Measurements from ENCODE around the gene ITGB3. TPM values are rescaled to one million over a fixed set of nuclear protein-coding genes. Genes with fewer than 3 reads are reported as not detected.

The ITGB3 gene
- total and polyA plus RNA-seq, 2 of the 4 experiments (the other 2 are of a cell fraction): 9.8 to 17.6 TPM

- no peak overlapping the region for H3K4me3 ChIP-seq (ENCODE audit: insufficient read depth, low read depth, low read length)
- CTCF ChIA-PET: interaction anchor here (2.0 kb wide), 1 partner anchor 16 kb away, joined by 4 read pairs; no protein-coding TSS in a partner anchor
- POLR2A ChIA-PET (ENCODE audit: unreplicated experiment): no interaction called here
- peak overlapping the region; percentile 5; the same call in 1 of the 2 replicates for H3K4me2 ChIP-seq (ENCODE audit: low read depth, low read length)
- peak overlapping the region; percentile 97 for H3K4ac ChIP-seq (ENCODE audit: low read depth, low read length)
- BruUV-seq (replicated peaks): no TSS peak
- H3K9ac ChIP-seq (ENCODE audit: low read depth, low read length): peak overlapping the region; percentile 30
- peak overlapping the region; percentile 6 for H2AFZ ChIP-seq (replicated peaks; ENCODE audit: low read length, poor library complexity)
- no peaks in the 10 kb centered on the region for H3K27me3 ChIP-seq (ENCODE audit: control insufficient read depth, insufficient read depth, low read length)
- H3K9me1 ChIP-seq (ENCODE audit: insufficient read depth, low read length): peaks cover 58% of the 10 kb centered on the region
- H4K20me1 ChIP-seq (ENCODE audit: insufficient read depth, low read length): peaks cover 6% of the 10 kb centered on the region; the same call in 1 of the 2 replicates
- no peaks in the 10 kb centered on the region for H3K36me3 ChIP-seq (ENCODE audit: control insufficient read depth, insufficient read depth, low read length)
- peak overlapping the region; percentile 86 for H3K27ac ChIP-seq (ENCODE audit: insufficient read depth, low read length)
- H2AK9ac ChIP-seq (replicated peaks; ENCODE audit: low read depth, low read length, poor library complexity): peak overlapping the region; percentile 82
- H4K8ac ChIP-seq (ENCODE audit: low read depth in 2 of 2, low read length in 2 of 2): peak overlapping the region; percentile 77 to 90
- H4K5ac ChIP-seq (ENCODE audit: low read depth, low read length): peak overlapping the region; percentile 95
- peak overlapping the region; percentile 95 for H2BK120ac ChIP-seq (ENCODE audit: low read depth, low read length)
- peak overlapping the region; percentile 84 for H2BK15ac ChIP-seq (ENCODE audit: low read depth, low read length)
- H2AK5ac ChIP-seq (ENCODE audit: low read depth, low read length): peak overlapping the region; percentile 97
- ATAC-seq (ENCODE audit: low read depth) (no peak), DNase-seq (no peak)
- H3K18ac ChIP-seq (ENCODE audit: low read depth, low read length): peak overlapping the region; percentile 79
- TF ChIP-seq NFE2L2 (IDR thresholded peaks at IDR 0.05; ENCODE audit: low read depth, low read length) (no peak), RFX5 (IDR thresholded peaks at IDR 0.05; ENCODE audit: low read depth, low read length) (no peak), CHD1 (IDR thresholded peaks at IDR 0.05; ENCODE audit: low read depth, low read length) (no peak), RCOR1 (IDR thresholded peaks at IDR 0.05; ENCODE audit: insufficient replicate concordance, low read length) (no peak), RAD21 (IDR thresholded peaks at IDR 0.05; ENCODE audit: low read length) (no peak), CEBPB (IDR thresholded peaks at IDR 0.05; ENCODE audit: low read depth, low read length) (no peak), FOS (IDR thresholded peaks at IDR 0.05; ENCODE audit: low read depth, low read length) (no peak), SMC3 (IDR thresholded peaks at IDR 0.05; ENCODE audit: low read depth, low read length) (no peak), MXI1 (IDR thresholded peaks at IDR 0.05; ENCODE audit: borderline replicate concordance, low read depth, low read length) (no peak), POLR2A (IDR thresholded peaks at IDR 0.05; ENCODE audit: low read depth, low read length) (no peak), MAZ (IDR thresholded peaks at IDR 0.05; ENCODE audit: borderline replicate concordance, low read depth, low read length) (no peak)
- TF ChIP-seq, protein P1, sequence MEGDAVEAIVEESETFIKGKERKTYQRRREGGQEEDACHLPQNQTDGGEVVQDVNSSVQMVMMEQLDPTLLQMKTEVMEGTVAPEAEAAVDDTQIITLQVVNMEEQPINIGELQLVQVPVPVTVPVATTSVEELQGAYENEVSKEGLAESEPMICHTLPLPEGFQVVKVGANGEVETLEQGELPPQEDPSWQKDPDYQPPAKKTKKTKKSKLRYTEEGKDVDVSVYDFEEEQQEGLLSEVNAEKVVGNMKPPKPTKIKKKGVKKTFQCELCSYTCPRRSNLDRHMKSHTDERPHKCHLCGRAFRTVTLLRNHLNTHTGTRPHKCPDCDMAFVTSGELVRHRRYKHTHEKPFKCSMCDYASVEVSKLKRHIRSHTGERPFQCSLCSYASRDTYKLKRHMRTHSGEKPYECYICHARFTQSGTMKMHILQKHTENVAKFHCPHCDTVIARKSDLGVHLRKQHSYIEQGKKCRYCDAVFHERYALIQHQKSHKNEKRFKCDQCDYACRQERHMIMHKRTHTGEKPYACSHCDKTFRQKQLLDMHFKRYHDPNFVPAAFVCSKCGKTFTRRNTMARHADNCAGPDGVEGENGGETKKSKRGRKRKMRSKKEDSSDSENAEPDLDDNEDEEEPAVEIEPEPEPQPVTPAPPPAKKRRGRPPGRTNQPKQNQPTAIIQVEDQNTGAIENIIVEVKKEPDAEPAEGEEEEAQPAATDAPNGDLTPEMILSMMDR (conservative IDR thresholded peaks at IDR 0.05; ENCODE audit: low read depth, low read length): no peak
- TF ChIP-seq, protein P2, sequence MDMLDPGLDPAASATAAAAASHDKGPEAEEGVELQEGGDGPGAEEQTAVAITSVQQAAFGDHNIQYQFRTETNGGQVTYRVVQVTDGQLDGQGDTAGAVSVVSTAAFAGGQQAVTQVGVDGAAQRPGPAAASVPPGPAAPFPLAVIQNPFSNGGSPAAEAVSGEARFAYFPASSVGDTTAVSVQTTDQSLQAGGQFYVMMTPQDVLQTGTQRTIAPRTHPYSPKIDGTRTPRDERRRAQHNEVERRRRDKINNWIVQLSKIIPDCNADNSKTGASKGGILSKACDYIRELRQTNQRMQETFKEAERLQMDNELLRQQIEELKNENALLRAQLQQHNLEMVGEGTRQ (IDR thresholded peaks at IDR 0.05; ENCODE audit: low read depth, low read length): no peak
- TF ChIP-seq, protein P3, sequence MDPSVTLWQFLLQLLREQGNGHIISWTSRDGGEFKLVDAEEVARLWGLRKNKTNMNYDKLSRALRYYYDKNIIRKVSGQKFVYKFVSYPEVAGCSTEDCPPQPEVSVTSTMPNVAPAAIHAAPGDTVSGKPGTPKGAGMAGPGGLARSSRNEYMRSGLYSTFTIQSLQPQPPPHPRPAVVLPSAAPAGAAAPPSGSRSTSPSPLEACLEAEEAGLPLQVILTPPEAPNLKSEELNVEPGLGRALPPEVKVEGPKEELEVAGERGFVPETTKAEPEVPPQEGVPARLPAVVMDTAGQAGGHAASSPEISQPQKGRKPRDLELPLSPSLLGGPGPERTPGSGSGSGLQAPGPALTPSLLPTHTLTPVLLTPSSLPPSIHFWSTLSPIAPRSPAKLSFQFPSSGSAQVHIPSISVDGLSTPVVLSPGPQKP (IDR thresholded peaks at IDR 0.05; ENCODE audit: borderline replicate concordance, low read depth, low read length): no peak
- H4K91ac ChIP-seq (ENCODE audit: insufficient read depth, low read depth, low read length): peak overlapping the region; percentile 94
- intact Hi-C loops (cut with micrococcal nuclease): no loop called here
- peak overlapping the region; percentile 90 for H3K56ac ChIP-seq (ENCODE audit: extremely low read depth, insufficient read depth, low read length)
- in situ Hi-C loops (cut with MboI; ENCODE audit: low sequenced_read_pairs): no loop called here
- peaks cover 54% of the 10 kb centered on the region for H3K4me1 ChIP-seq (ENCODE audit: control insufficient read depth, insufficient read depth, low read length)
- peaks cover 8 to 61% of the 10 kb centered on the region in 2 experiments; a peak in 3 of 4 replicates for H3K79me1 ChIP-seq (ENCODE audit: low read depth in 1 of 2, low read length in 2 of 2)
- 100% methylated on average over 2 of the region's 3 CpGs; no CpG with 5 or more reads in 1 of the 2 experiments for WGBS, 2 experiments (ENCODE audit: extremely low coverage in 2 of 2, insufficient read length in 1 of 2)
- H3K14ac ChIP-seq (replicated peaks; ENCODE audit: low read depth, low read length): peak overlapping the region; percentile 89
- H3K23ac ChIP-seq (ENCODE audit: low read depth, low read length): peak overlapping the region; percentile 84
- H3K9me3 ChIP-seq (ENCODE audit: control insufficient read depth, insufficient read depth, low read length): no peaks in the 10 kb centered on the region
- peak overlapping the region; percentile 93 for H2BK5ac ChIP-seq (ENCODE audit: low read depth, low read length, poor library complexity, severe bottlenecking)
- dilution Hi-C loops (cut with HindIII; ENCODE audit: low sequenced_read_pairs, unreplicated experiment): no loop called here
- peak overlapping the region; percentile 97 for H2BK20ac ChIP-seq (ENCODE audit: low read depth, low read length)
These were observed 22.8 kb downstream of the ITGB3 start for GRCh38 chr17:47276444-47276843.
